ENCODE results near the gene RPL22L1. TPM values are rescaled to one million over a fixed set of nuclear protein-coding genes. Genes with fewer than 3 reads are reported as not detected.

RPL22L1 gene
- polyA plus RNA-seq, 4 donors: 53.9 to 183 (median 86.5) TPM

DNA sequence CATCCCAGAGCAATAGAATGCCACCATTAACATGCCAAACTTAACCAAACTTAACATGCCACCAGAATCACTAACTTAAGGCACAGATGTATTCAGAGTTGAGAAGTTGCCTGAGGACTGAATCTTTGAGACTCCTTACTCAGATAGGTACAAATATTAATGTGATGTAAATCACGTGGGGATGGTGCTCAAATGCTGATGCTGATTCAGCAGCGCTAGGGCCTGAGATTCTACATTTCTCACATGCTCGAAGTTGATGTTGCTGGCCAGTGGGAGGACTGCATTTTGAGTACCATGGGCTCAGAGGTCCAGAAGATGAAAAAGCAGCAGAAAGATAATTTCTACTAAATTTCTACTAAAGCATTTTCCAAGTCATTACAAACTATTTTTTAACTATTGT lies 54.1 kb downstream of the RPL22L1 start:
- no peaks in the 10 kb centered on the region for H3K36me3 ChIP-seq (ENCODE audit: control insufficient read depth in 3 of 3, insufficient read depth in 2 of 3, low read depth in 1 of 3, low read length in 3 of 3)
- no peak for DNase-seq
- H3K9me3 ChIP-seq (ENCODE audit: control insufficient read depth in 2 of 2, insufficient read depth in 1 of 2, low read depth in 1 of 2, low read length in 1 of 2): no peaks in the 10 kb centered on the region
- no peak overlapping the region for H3K4me3 ChIP-seq (ENCODE audit: low read depth in 1 of 3, low read length in 3 of 3)
- 70 to 79% (median 75%) methylated on average over 3 of the region's 3 CpGs for WGBS, 3 donors
- H3K27me3 ChIP-seq (ENCODE audit: control insufficient read depth in 3 of 3, insufficient read depth in 3 of 3, low read length in 3 of 3): no peaks in the 10 kb centered on the region
- no peak for FAIRE-seq
- H3K27ac ChIP-seq (ENCODE audit: low read depth in 1 of 3, low read length in 2 of 3): no peak overlapping the region
- H3K4me1 ChIP-seq (ENCODE audit: control insufficient read depth in 3 of 3, insufficient read depth in 2 of 3, low read depth in 1 of 3, low read length in 2 of 3): peaks cover 0 to 13% (median 3%) of the 10 kb centered on the region in 3 donors

DNA sequence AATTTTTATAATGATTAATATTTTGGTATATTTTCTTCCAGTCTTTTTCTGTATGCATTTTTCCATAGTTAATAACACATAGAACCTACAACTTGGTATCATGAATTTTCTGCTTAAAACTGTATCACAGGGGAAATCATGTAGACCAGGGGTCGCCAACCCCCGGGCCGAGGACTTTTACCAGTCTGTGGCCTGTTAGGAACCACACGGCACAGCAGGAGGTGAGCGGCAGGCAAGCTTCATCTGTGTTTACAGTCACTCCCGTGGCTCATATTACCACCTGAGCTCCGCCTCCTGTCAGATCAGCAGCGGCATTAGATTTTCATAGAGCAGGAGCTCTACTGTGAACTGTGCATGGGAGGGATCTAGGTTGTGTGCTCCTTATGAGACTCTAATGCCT lies 54.7 kb downstream of the RPL22L1 start:
- no peak for FAIRE-seq

More for the DNA sequence above, 54.7 kb downstream of the RPL22L1 start:
- H3K36me3 ChIP-seq (ENCODE audit: control insufficient read depth in 3 of 3, insufficient read depth in 2 of 3, low read depth in 1 of 3, low read length in 3 of 3): no peaks in the 10 kb centered on the region
- H3K9me3 ChIP-seq (ENCODE audit: control insufficient read depth in 2 of 2, insufficient read depth in 1 of 2, low read depth in 1 of 2, low read length in 1 of 2): no peaks in the 10 kb centered on the region
- no peak overlapping the region for H3K27ac ChIP-seq (ENCODE audit: low read depth in 1 of 3, low read length in 2 of 3)
- 9 to 54% (median 37%) methylated on average over 8 of the region's 8 CpGs for WGBS, 3 donors
- H3K4me3 ChIP-seq (ENCODE audit: low read depth in 1 of 3, low read length in 3 of 3): no peak overlapping the region
- DNase-seq: peak; percentile 47 to 50
- peaks cover 0 to 19% (median 3%) of the 10 kb centered on the region in 3 donors for H3K4me1 ChIP-seq (ENCODE audit: control insufficient read depth in 3 of 3, insufficient read depth in 2 of 3, low read depth in 1 of 3, low read length in 2 of 3)
- H3K27me3 ChIP-seq (ENCODE audit: control insufficient read depth in 3 of 3, insufficient read depth in 3 of 3, low read length in 3 of 3): no peaks in the 10 kb centered on the region

Other genes starting within 250 kb of the RPL22L1 start
- 1 to 10 TPM in 3 of 4 donors, under 1 TPM in 1; 0.54 to 5.2 (median 2.1) TPM for gene EIF5A2, start 38.4 kb upstream of the RPL22L1 start, polyA plus RNA-seq
- 100 to 1,000 TPM in 1 of 4 donors, 10 to 100 TPM in 3; 24.6 to 212 (median 66.9) TPM for gene SLC2A2, start 156.5 kb upstream of the RPL22L1 start, polyA plus RNA-seq

All from small intestine (tissue), 7 donors.